GM21515 (cell line): ENCODE results near the gene SMG7.
"Not testable (repeated sequence)": the region's sequence is repeated elsewhere in the genome, so short reads cannot be mapped to it uniquely, and the experiment has no call there.

ENCODE experiments used
- ATAC-seq: cut with Tn5 transposase; IDR thresholded peaks from one replicate; pipeline ENCODE4 v1.9.1; 2021; ENCODE audit not compliant: unreplicated experiment

Gene SMG7

DNA sequence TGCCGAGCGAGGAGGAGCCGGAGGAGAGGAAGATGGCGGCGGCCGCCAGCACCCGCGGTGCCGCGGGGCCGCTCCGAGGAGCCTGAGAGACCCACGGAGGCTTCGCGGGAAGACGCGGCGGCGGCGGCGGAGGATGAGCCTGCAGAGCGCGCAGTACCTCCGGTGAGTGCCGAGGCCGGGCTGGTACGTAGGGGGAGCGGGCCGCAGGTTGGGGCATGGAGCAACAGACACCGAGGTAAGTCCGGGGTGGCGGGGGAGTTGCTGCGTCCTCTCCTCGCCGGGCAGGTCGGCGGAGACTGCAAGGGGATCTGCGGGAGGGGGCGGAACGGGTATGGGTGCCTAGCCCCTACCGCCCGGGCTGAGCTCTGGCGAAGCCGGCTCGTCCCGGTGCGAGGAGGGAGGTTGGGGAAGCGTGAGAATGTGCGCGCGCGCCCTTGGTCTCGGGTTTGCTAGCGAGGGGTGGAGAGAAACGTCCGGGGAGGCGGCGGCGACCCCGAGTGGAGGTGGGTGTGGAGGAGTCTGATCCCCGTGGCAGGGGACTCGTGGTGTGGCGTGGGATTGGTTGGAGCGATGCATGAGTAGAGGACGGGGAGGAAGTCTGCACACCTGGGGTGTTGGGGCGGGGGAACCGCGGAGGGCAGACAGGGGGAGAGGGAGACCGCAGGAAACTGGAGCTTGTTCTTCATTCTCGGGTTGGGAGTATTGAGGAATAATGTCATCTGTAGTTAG is at the start of gene SMG7:
TSS of gene SMG7 (plus strand) at position 12 of the 729 bp plus-strand sequence. CDS start at position 134, 122 bp downstream.
- ATAC-seq: peak; percentile 27

DNA sequence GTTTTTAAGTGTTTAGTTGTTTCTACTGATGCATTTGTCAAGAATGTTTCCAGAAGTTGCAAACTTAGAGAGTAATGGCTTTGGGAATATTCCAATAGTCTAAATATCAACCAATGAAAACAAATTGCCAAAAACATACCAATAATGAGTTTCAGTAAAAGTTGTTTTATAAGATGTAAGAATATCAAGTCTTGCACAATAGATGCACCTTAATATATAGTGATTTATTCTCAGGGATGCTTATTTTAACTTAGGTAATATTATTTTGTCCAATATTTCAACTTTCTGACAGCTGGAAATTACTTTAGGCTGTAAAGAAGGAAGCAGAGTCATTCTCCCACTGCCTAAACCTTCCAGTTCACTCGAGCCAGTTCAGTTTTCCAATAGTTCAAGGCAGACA is 48.8 kb upstream of the SMG7 start:
- no peak for ATAC-seq

DNA sequence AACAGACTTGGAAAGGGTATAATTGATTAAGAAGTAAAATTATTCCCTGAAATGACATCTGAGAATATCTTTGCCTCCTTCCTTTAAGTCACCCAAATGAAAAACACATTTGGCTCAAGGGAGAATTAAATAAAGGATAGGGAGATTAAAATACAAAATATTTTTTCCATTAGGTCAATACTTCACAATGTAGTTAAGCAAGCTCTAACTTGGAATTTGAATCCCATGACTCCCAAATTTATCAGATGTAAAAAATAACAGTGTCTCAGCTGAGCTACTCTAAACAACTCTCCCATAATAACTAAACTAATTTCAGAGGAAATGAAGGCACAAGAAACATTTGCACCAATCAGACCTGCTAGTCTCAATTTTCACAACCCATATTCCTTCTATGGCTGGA is 47.6 kb upstream of the SMG7 start:
- ATAC-seq: no peak

- ATAC-seq: not testable (repeated sequence)
Measured at GRCh38 chr1:183427591-183427990, 44.7 kb upstream of the SMG7 start.

DNA sequence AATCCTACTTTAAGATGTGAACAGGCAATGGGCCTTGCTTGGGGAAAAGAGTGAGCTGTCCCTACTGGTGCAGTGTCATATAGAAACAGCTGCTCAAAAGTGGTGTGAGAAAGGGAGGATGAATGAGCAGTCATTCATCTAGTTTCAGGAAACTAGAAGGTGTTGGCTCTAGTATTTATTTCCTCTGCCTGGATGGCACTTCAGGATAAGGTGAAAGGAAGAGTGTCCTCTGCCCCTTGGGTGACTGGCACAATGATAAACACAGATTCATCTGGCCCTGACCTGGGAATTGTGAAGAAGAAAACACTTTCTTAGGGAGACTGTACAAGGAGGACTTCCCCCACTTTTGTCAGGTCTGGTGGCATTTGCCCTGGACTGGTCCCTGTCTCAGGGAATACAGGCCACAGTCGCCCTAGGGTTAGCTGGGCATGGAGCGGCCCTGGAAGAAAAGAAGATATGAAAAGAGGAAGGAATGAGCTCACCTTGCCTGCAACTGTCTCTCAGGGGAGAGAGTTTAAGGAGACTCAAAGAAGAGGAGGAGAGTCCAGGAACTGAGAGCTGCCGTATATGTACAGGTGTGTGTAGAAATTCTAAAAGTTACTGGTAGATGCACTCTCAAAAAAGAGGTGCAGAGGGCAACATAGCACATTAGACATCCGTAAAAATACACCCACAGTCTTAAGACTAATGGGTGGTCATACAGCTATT is 40.3 kb upstream of the SMG7 start:
- ATAC-seq: no peak

GRCh38 chr1:183432548-183432875 is 39.8 kb upstream of the SMG7 start:
- ATAC-seq: no peak

DNA sequence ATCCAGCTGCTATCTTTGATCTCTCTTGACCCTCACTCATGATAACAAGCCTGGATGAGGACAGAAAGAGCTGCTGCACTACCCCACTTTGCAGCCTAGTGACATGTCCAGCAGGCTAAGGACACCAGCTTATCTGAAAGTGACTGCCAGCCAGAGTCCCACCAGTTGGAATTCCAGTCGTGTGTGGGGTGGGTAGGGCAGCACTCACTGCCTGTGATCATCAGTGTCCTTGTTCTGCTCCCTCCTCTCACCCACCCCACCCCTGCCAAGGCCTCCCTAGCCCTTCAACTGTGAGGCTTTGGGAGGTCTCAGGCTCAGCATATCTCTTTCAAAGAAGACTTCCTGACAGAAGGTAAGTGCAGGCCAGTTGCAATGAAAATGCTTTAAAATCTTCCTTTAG is 38.6 kb upstream of the SMG7 start:
- ATAC-seq: no peak

GRCh38 chr1:183435497-183435896 is 36.8 kb upstream of the SMG7 start:
- no peak for ATAC-seq

DNA sequence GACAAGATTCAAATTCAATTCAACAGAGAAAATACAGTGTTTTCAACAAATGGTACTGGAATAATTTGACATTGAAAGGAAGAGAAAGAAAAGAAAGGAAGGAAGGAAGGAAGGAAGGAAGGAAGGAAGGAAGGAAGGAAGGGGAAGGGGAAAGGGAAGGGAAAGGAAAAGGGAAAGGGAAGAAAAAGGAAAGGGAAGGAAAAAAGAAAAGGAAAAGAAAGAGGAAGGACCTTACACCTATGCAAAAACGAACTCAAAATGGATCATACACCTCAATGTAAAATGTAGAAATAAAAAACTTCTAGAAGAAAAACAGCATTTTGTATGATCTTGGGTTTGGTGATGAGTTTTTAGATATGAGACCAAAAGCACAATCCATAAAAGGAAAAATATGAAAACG is 34.2 kb upstream of the SMG7 start:
- ATAC-seq: no peak

DNA sequence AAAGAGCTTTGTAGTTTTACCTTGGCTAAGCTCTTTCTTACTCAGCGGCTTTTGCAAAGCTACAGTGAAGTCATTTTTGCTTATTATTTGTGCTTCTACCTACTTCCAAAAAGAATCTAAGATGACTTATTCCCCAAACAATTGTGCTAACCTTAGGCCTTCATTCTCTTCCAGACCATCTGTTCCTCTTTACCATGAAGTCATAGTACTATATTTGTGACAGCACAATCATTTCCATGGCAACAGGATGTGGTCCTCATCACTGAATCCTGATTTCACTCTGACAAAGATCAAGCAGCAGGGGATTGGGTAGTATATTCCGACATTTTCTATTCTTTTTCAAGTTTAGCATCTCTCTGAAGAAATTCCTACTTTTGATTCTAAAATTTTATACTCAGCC is 29.3 kb upstream of the SMG7 start:
- no peak for ATAC-seq

GRCh38 chr1:183443466-183443865 is 28.8 kb upstream of the SMG7 start:
- ATAC-seq: no peak

DNA sequence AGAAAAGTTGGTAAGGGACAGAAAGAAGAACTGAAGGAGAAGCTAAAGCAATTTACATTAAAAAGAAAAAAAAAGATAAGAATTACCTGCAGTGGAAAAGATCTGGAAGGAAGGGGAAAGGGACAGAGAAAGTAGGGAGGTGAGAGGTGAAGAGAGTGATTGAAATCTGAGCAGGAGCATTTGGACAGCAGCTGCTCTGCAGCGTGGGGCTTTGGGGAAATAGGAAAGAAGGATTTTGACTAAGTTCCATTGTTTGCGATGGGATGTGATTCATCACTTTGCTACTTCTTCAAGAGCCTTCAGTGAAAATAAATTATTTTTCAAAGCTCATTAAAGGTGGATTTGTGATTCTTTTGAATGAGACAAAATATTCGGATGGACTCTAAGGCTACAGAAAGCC is 28.1 kb upstream of the SMG7 start:
- no peak for ATAC-seq

GRCh38 chr1:183449223-183449770 is 23.0 kb upstream of the SMG7 start:
- no peak for ATAC-seq

- no peak for ATAC-seq
Measured at GRCh38 chr1:183450093-183450492, 22.2 kb upstream of the SMG7 start.

GRCh38 chr1:183454377-183454776 is 17.9 kb upstream of the SMG7 start:
- no peak for ATAC-seq

- ATAC-seq: no peak
Measured at GRCh38 chr1:183456826-183457225, 15.5 kb upstream of the SMG7 start.

GRCh38 chr1:183457449-183457848 is 14.8 kb upstream of the SMG7 start:
- no peak for ATAC-seq

- ATAC-seq: no peak
Measured at GRCh38 chr1:183460596-183460995, 11.7 kb upstream of the SMG7 start.

DNA sequence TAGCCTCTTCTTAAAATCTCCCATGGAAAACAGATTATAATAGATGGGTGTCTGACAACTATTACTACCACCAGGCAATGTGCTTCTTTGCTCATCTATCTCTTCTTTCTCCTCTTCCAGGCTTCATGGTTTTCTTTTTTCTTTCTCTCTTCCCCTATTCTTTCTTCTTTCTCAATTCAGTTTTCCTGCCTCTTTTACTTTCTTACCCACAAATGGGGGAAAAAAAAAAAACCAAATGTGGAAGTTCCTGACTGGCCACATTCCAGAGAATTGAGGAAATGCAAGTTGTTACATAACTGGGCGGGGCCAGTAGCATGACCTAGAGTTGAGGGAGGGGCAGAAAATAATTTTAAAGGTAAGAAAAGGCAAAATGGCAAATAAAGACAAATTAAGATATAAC is 10.9 kb upstream of the SMG7 start:
- ATAC-seq: no peak

GRCh38 chr1:183463566-183463965 is 8.7 kb upstream of the SMG7 start:
- ATAC-seq: no peak

GRCh38 chr1:183466781-183467180 is 5.5 kb upstream of the SMG7 start:
- no peak for ATAC-seq

DNA sequence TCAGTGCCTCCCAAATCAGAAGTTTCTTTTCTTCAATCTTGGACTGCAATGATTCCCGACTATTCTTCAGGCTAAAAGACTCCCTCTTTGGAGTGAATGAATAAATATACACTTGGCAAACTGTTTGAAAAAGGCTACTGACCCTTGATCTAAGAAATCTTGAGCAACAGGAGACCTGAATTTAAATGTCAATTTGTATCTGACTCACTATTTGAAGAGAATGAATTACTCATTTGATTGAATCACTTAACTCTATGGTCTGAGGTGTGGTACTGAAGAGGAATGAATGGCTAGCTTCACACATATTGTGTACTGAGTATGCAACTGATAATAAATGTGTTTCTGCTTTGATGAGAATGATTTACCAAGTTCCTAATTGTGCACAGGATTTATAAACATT is 4.6 kb upstream of the SMG7 start:
- ATAC-seq: no peak
